Body of pancreas (tissue), 4 donors: ENCODE measurements around the gene MAP7D2.

Experiments used
- CTCF ChIP-seq, 7 experiments: fragments of 450-650 bp in 4 of 7; fragments of 200-600 bp in 3 of 7; sonication (generic) in 3 of 7; IDR thresholded peaks; one replicate each; pipeline ENCODE4 v1.5.1; 2016 to 2019; ENCODE audit warnings: antibody characterized with exemption in 7 of 7
- POLR2A ChIP-seq, 3 donors: fragments of 450-650 bp; IDR thresholded peaks; one replicate each; pipeline ENCODE4 v1.6.1; 2016; ENCODE audit warnings: antibody characterized with exemption in 3 of 3, mild to moderate bottlenecking in 2 of 3

GRCh38 chrX:20026278-20026677, 90.4 kb downstream of the MAP7D2 start:
- TF ChIP-seq CTCF (IDR thresholded peaks at IDR 0.05) (no peak), POLR2A (IDR thresholded peaks at IDR 0.05) (no peak)
